Lower leg skin (tissue), 3 donors: Measurements from ENCODE around the gene ASIC1.

Experiments used
- POLR2A ChIP-seq, 2 donors: fragments of 450-650 bp; IDR thresholded peaks; one replicate each; pipeline ENCODE4 v1.6.1; 2016 to 2017; ENCODE audit warnings: antibody characterized with exemption in 2 of 2, mild to moderate bottlenecking in 1 of 2, moderate library complexity in 1 of 2
- TF ChIP-seq, protein P1 (sequence below), 3 donors: fragments of 450-650 bp; IDR thresholded peaks; one replicate each; pipeline ENCODE4 v1.5.1; 2016; ENCODE audit warnings: antibody characterized with exemption in 3 of 3, mild to moderate bottlenecking in 3 of 3, moderate library complexity in 2 of 3

DNA sequence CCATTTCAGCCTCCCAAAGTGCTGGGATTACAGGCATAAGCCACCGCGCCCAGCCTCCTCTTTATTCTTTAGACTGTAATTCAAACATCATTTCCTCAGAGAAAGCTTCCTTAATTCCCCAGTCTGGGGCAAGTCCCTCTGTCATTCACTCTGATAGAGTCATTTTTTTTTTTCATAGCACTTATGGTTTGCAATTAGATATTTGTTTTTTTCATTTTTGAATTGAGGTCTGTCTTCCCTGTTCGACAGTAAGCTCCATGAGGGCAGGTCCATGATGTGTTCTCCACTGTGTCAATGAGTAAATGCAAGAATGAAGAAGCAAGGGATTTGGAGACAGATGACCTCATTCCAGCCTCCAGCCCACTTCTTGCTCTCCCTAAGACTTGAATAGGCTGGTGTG, 12.1 kb downstream of the ASIC1 start:
- TF ChIP-seq, protein P1, sequence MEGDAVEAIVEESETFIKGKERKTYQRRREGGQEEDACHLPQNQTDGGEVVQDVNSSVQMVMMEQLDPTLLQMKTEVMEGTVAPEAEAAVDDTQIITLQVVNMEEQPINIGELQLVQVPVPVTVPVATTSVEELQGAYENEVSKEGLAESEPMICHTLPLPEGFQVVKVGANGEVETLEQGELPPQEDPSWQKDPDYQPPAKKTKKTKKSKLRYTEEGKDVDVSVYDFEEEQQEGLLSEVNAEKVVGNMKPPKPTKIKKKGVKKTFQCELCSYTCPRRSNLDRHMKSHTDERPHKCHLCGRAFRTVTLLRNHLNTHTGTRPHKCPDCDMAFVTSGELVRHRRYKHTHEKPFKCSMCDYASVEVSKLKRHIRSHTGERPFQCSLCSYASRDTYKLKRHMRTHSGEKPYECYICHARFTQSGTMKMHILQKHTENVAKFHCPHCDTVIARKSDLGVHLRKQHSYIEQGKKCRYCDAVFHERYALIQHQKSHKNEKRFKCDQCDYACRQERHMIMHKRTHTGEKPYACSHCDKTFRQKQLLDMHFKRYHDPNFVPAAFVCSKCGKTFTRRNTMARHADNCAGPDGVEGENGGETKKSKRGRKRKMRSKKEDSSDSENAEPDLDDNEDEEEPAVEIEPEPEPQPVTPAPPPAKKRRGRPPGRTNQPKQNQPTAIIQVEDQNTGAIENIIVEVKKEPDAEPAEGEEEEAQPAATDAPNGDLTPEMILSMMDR (IDR thresholded peaks at IDR 0.05): no peak
- no peak for TF ChIP-seq POLR2A (IDR thresholded peaks at IDR 0.05)
